HEK293 (cell line): ENCODE measurements around the gene FAM107A.

Experiments used
- CTCF ChIP-seq: fragments of 450-650 bp; formaldehyde crosslinking; IDR thresholded peaks from 2 replicates; pipeline ENCODE4 v1.5.1; 2016; ENCODE audit warnings: missing biosample characterization, missing genetic modification characterization
- ZFP3 ChIP-seq: fragments of 450-650 bp; formaldehyde crosslinking; IDR thresholded peaks from 2 replicates; pipeline ENCODE4 v1.5.1; 2016; ENCODE audit warnings: low read depth, missing biosample characterization, missing genetic modification characterization
- ZNF239 ChIP-seq: fragments of 450-650 bp; formaldehyde crosslinking; IDR thresholded peaks from 2 replicates; pipeline ENCODE4 v1.5.1; 2016; ENCODE audit warnings: missing biosample characterization, missing genetic modification characterization
- ZNF366 ChIP-seq: fragments of 450-650 bp; formaldehyde crosslinking; conservative IDR thresholded peaks from 2 replicates; pipeline ENCODE4 v1.5.1; 2016; ENCODE audit warnings: missing biosample characterization, missing genetic modification characterization
- TF ChIP-seq, protein P1 (sequence below): fragments of 450-650 bp; formaldehyde crosslinking; IDR thresholded peaks from 2 replicates; pipeline ENCODE4 v1.5.1; 2017; ENCODE audit warnings: missing biosample characterization, mild to moderate bottlenecking, missing genetic modification characterization, moderate library complexity
- TF ChIP-seq, protein P2 (sequence below): fragments of 450-650 bp; formaldehyde crosslinking; IDR thresholded peaks from 2 replicates; pipeline ENCODE4 v1.5.1; 2017; ENCODE audit warnings: missing biosample characterization, missing genetic modification characterization

DNA sequence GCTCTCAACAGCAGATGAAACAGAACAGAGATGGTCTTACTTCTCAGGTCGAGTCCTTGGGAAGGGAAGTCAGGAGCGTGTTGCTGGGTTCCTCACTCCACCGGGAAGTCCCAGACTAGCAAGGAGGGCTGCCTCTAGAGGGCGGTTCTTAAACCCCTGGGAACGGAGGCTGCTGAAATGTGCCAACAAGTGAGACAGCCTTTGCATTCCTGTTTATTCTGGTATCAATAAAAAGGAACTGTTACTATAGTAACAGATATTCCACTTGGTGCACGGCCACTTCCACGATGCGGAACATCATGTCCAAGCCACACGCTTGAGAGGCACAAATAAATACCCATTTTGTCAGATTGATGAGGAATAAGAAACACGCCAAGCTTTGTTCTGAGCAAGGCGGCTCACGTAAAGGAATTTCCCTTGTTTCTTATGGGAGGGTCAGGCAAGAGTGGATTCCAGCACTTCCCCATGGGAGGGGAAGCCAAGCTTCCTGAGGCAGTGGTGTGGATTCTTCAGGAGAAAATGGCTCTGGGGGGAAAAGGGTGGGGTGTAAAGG lies at the start of gene FAM107A:
- TF ChIP-seq ZNF366 (no peak), ZNF239 (tag by site-specific recombination) (no peak), CTCF (no peak), ZFP3 (tag by site-specific recombination) (no peak)
- TF ChIP-seq, protein P1, sequence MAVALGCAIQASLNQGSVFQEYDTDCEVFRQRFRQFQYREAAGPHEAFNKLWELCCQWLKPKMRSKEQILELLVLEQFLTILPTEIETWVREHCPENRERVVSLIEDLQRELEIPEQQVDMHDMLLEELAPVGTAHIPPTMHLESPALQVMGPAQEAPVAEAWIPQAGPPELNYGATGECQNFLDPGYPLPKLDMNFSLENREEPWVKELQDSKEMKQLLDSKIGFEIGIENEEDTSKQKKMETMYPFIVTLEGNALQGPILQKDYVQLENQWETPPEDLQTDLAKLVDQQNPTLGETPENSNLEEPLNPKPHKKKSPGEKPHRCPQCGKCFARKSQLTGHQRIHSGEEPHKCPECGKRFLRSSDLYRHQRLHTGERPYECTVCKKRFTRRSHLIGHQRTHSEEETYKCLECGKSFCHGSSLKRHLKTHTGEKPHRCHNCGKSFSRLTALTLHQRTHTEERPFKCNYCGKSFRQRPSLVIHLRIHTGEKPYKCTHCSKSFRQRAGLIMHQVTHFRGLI (tag by site-specific recombination), result no peak
- TF ChIP-seq, protein P2, sequence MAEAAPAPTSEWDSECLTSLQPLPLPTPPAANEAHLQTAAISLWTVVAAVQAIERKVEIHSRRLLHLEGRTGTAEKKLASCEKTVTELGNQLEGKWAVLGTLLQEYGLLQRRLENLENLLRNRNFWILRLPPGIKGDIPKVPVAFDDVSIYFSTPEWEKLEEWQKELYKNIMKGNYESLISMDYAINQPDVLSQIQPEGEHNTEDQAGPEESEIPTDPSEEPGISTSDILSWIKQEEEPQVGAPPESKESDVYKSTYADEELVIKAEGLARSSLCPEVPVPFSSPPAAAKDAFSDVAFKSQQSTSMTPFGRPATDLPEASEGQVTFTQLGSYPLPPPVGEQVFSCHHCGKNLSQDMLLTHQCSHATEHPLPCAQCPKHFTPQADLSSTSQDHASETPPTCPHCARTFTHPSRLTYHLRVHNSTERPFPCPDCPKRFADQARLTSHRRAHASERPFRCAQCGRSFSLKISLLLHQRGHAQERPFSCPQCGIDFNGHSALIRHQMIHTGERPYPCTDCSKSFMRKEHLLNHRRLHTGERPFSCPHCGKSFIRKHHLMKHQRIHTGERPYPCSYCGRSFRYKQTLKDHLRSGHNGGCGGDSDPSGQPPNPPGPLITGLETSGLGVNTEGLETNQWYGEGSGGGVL (tag by site-specific recombination), result no peak
